ENCODE results near the gene MBLAC2. TPM values are rescaled to one million over a fixed set of nuclear protein-coding genes. Genes with fewer than 3 reads are reported as not detected.

MBLAC2 gene
- total and polyA plus RNA-seq, 2 experiments from 2014 or later = 4.3 to 8.1 TPM

- H3K36me3 ChIP-seq (ENCODE audit: insufficient read depth) = peaks cover 39% of the 10 kb centered on the region; the same call in 1 of the 2 replicates
- H3K4me3 Mint-ChIP-seq = no peak overlapping the region
These were observed 14.2 kb upstream of the MBLAC2 start for GRCh38 chr5:90488791-90489190.

More at GRCh38 chr5:90488791-90489190, 14.2 kb upstream of the MBLAC2 start:
- TF ChIP-seq REST (IDR thresholded peaks at IDR 0.05; ENCODE audit: unreplicated experiment) = no peak
- TF ChIP-seq CTCF (conservative IDR thresholded peaks at IDR 0.05; ENCODE audit: low read depth in 2 of 2) = no peak
- TF ChIP-seq JUNB (IDR thresholded peaks at IDR 0.05; ENCODE audit: unreplicated experiment) = no peak
- TF ChIP-seq ZNF331 (CRISPR knock-in tag; IDR thresholded peaks at IDR 0.05; ENCODE audit: low read depth) = no peak
- TF ChIP-seq CREB1 (CRISPR knock-in tag; IDR thresholded peaks at IDR 0.05; ENCODE audit: low read depth) = no peak
- no peak for TF ChIP-seq STAT1 (IDR thresholded peaks at IDR 0.05; ENCODE audit: unreplicated experiment)
- no peak for TF ChIP-seq ETS1 (IDR thresholded peaks at IDR 0.05)
- no peak for TF ChIP-seq NANOG (IDR thresholded peaks at IDR 0.05; ENCODE audit: borderline replicate concordance)
- TF ChIP-seq EZH2 (IDR thresholded peaks at IDR 0.05; ENCODE audit: low read depth, unreplicated experiment) = no peak
- no peak for TF ChIP-seq POLR2AphosphoS5 (IDR thresholded peaks at IDR 0.05; ENCODE audit: low read depth)
- TF ChIP-seq EZH2phosphoT487 (IDR thresholded peaks at IDR 0.05; ENCODE audit: unreplicated experiment) = no peak
- no peak for TF ChIP-seq ZNF462 (CRISPR knock-in tag; IDR thresholded peaks at IDR 0.05)
- no peak for DNase-seq (ENCODE audit: low spot score)
- Histone ChIP-seq H4K20me1 (replicated peaks; ENCODE audit: insufficient read depth) (0 out of 2 replicates have a peak, but pooled peaks cover 7% of the 10 kb centered on the region), H2AFZ (no peak overlapping the region), H3K4me2 (no peak overlapping the region), H3K9me2 (ENCODE audit: insufficient read depth) (no peaks in the 10 kb centered on the region), H3K79me2 (replicated peaks; ENCODE audit: insufficient read depth) (peaks cover 32% of the 10 kb centered on the region), H3K4me1 (ENCODE audit: insufficient read depth) (peaks cover 9% of the 10 kb centered on the region), H3F3A (replicated peaks; ENCODE audit: low read depth) (peaks cover 8% of the 10 kb centered on the region; the same call in 1 of the 2 replicates), H3K27me3 (ENCODE audit: insufficient read depth) (no peaks in the 10 kb centered on the region), H3K27ac (ENCODE audit: low read depth) (no peak overlapping the region), H3K4me3 (no peak overlapping the region)
- Mint-ChIP-seq H3K9me3 (no peaks in the 10 kb centered on the region), H3K27me3 (ENCODE audit: insufficient read depth, low read depth, poor library complexity) (peaks cover 2% of the 10 kb centered on the region), H3K4me1 (peaks cover 9% of the 10 kb centered on the region), H3K27ac (no peak overlapping the region), H3K36me3 (ENCODE audit: low read depth) (peaks cover 86% of the 10 kb centered on the region)
- no peak for ATAC-seq

All from GM23338 (cell line).